K562 (cell line): ENCODE results near the gene NDUFAB1. TPM values are rescaled to one million over a fixed set of nuclear protein-coding genes. Genes with fewer than 3 reads are reported as not detected.

Experiments used
- CBFA2T3 ChIP-seq: fragments of 450-650 bp; IDR thresholded peaks from 2 replicates; pipeline ENCODE4 v1.6.1; 2017
- IFI16 ChIP-seq: fragments of 250-450 bp; sonication (Bioruptor Pico); IDR thresholded peaks from 2 replicates; pipeline ENCODE4 v2.1.2; 2022; ENCODE audit warnings: mild to moderate bottlenecking, inconsistent platforms
- MCM3 ChIP-seq: fragments of 450-650 bp; IDR thresholded peaks from 2 replicates; pipeline ENCODE4 v1.6.1; 2016
- REST ChIP-seq, 2 experiments: fragments of 450-650 bp; formaldehyde crosslinking in 1 of 2; IDR thresholded peaks; 2 replicates each; pipeline versions ENCODE4 v1.4.0 to v1.6.1; 2014 to 2020; ENCODE audit warnings: mild to moderate bottlenecking in 2 of 2, borderline replicate concordance in 1 of 2, low read depth in 1 of 2
- SMARCA4 ChIP-seq: fragments of 450-650 bp; IDR thresholded peaks from 2 replicates; pipeline ENCODE4 v1.6.1; 2016
- USF2 ChIP-seq: sonication (generic); formaldehyde crosslinking; IDR thresholded peaks from 2 replicates; pipeline ENCODE4 v1.5.0; 2020; ENCODE audit warnings: missing genetic modification reagents
- WHSC1 ChIP-seq: IDR thresholded peaks from one replicate; pipeline ENCODE4 v1.6.1; 2012; ENCODE audit warnings: low read length, control low read depth, inconsistent platforms
- ZBTB34 ChIP-seq: fragments of 250-450 bp; sonication (Bioruptor Pico); IDR thresholded peaks from 2 replicates; pipeline ENCODE4 v1.8.0; 2021; ENCODE audit warnings: mild to moderate bottlenecking, moderate library complexity
- ZMIZ1 ChIP-seq, 2 experiments: fragments of 150-350 bp in 1 of 2; IDR thresholded peaks; 2 replicates each; pipeline ENCODE4 v1.6.1; 2012 to 2016; ENCODE audit warnings: low read depth in 2 of 2, low read length in 2 of 2, mild to moderate bottlenecking in 1 of 2, moderate library complexity in 1 of 2
- ZNF655 ChIP-seq: fragments of 250-450 bp; sonication (Bioruptor Pico); IDR thresholded peaks from 2 replicates; pipeline ENCODE4 v1.5.0; 2021
- ZNF699 ChIP-seq: fragments of 250-450 bp; sonication (Bioruptor Pico); IDR thresholded peaks from 2 replicates; pipeline ENCODE4 v1.8.0; 2021; ENCODE audit warnings: mild to moderate bottlenecking, moderate library complexity; ENCODE audit not compliant: insufficient replicate concordance
- polyA plus RNA-seq, 8 experiments: library from polyadenylated mRNA; depleted of rRNA in 4 of 8; stranded (reverse) in 5 of 8; unstranded in 3 of 8; fragments of >200 nt; fragmentation: Nextera tagmentation in 2 of 8; fragmentation: Illumina TruSeq in 1 of 8; extraction: Ambion mirVana in 2 of 8; extraction: Trizol in 1 of 8; gene quantifications; 2 replicates each; pipeline versions ENCODE4 v1.2.1 to v1.2.3, GENCODE V29; 2011 to 2014; ENCODE audit warnings: inconsistent platforms in 1 of 8, missing spikeins in 1 of 8
- total RNA-seq, 7 experiments: library from RNA; depleted of rRNA in 6 of 7; stranded (reverse); fragments of >200 nt in 6 of 7; fragmentation: Illumina TruSeq in 2 of 7; extraction: Trizol in 2 of 7; gene quantifications; 2 replicates each; pipeline versions ENCODE4 v1.2.1 to v1.2.3, GENCODE V29; 2011 to 2021; ENCODE audit warnings: low replicate concordance in 1 of 7

Gene NDUFAB1
- total and polyA plus RNA-seq, 9 of the 15 experiments (the other 6 are each of a cell fraction or from before 2014, with no cell fraction given) = 123 to 481 (median 238) TPM

GRCh38 chr16:23595951-23596720 is at the start of gene NDUFAB1 (continued):
- TF ChIP-seq REST (IDR thresholded peaks at IDR 0.05; ENCODE audit: borderline replicate concordance) (peak; percentile 29; the same call in 1 of the 2 replicates), REST (CRISPR knock-in tag; IDR thresholded peaks at IDR 0.05; ENCODE audit: low read depth) (no peak), ZMIZ1 (IDR thresholded peaks at IDR 0.05; ENCODE audit: low read depth in 2 of 2, low read length in 2 of 2) (no peak), IFI16 (CRISPR knock-in tag) (no peak), USF2 (CRISPR knock-in tag) (no peak), ZNF699 (no peak), ZNF655 (CRISPR knock-in tag) (no peak), MCM3 (no peak), ZBTB34 (CRISPR knock-in tag) (no peak), CBFA2T3 (0 out of 2 replicates have a peak, but pooled peaks have one; percentile 7), SMARCA4 (no peak), WHSC1 (no peak)
